ENCODE measurements around the gene ACAP2. TPM values are rescaled to one million over a fixed set of nuclear protein-coding genes. Genes with fewer than 3 reads are reported as not detected.
"Not testable (repeated sequence)": the region's sequence is repeated elsewhere in the genome, so short reads cannot be mapped to it uniquely, and the experiment has no call there.

Gene ACAP2
- total and polyA plus RNA-seq, 5 donors = 5.3 to 23.4 (median 21.0) TPM

GRCh38 chr3:195241592-195242355 is 201.0 kb downstream of the ACAP2 start:
- DNase-seq (peak in 2 of 3 donors; percentile 9 to 32), ATAC-seq (no peak)
- intact Hi-C loops (cut with DNase I) = no loop called here
- H3K27ac ChIP-seq (ENCODE audit: low read length) = no peak overlapping the region
- no peak overlapping the region for H3K4me3 ChIP-seq (ENCODE audit: low read length)
- peaks cover 16% of the 10 kb centered on the region for H3K4me1 ChIP-seq (ENCODE audit: control insufficient read depth, insufficient read depth, low read length)
- H3K27me3 ChIP-seq (ENCODE audit: control insufficient read depth, insufficient read depth) = no peaks in the 10 kb centered on the region
- 94% methylated on average over 12 of the region's 12 CpGs for WGBS
- no peaks in the 10 kb centered on the region for H3K9me3 ChIP-seq (ENCODE audit: control insufficient read depth, low read length)

- ATAC-seq = no peak
- peak in 2 of 3 donors; percentile 17 to 44 for DNase-seq
- H3K27me3 ChIP-seq (ENCODE audit: control insufficient read depth, insufficient read depth) = no peaks in the 10 kb centered on the region
- 85% methylated on average over 6 of the region's 6 CpGs for WGBS
- intact Hi-C loops (cut with DNase I) = no loop called here
- peaks cover 16% of the 10 kb centered on the region for H3K4me1 ChIP-seq (ENCODE audit: control insufficient read depth, insufficient read depth, low read length)
- H3K27ac ChIP-seq (ENCODE audit: low read length) = no peak overlapping the region
- no peak overlapping the region for H3K4me3 ChIP-seq (ENCODE audit: low read length)
- no peaks in the 10 kb centered on the region for H3K9me3 ChIP-seq (ENCODE audit: control insufficient read depth, low read length)
These were observed 201.9 kb downstream of the ACAP2 start for GRCh38 chr3:195240939-195241338.

- H3K9me3 ChIP-seq (ENCODE audit: control insufficient read depth, low read length) = no peaks in the 10 kb centered on the region
- peaks cover 16% of the 10 kb centered on the region for H3K4me1 ChIP-seq (ENCODE audit: control insufficient read depth, insufficient read depth, low read length)
- DNase-seq (peak; percentile 76 to 86 (median 82)), ATAC-seq (peak; percentile 64 to 69)
- 46% methylated on average over 15 of the region's 15 CpGs for WGBS
- no peak overlapping the region for H3K27ac ChIP-seq (ENCODE audit: low read length)
- intact Hi-C loops (cut with DNase I) = no loop called here
- no peaks in the 10 kb centered on the region for H3K27me3 ChIP-seq (ENCODE audit: control insufficient read depth, insufficient read depth)
- no peak overlapping the region for H3K4me3 ChIP-seq (ENCODE audit: low read length)
These were observed 202.6 kb downstream of the ACAP2 start for GRCh38 chr3:195240171-195240701.

GRCh38 chr3:195239121-195239520 is 203.7 kb downstream of the ACAP2 start:
- WGBS = 79% methylated on average over 3 of the region's 3 CpGs

GRCh38 chr3:195238586-195239118 is 204.2 kb downstream of the ACAP2 start:
- DNase-seq (peak in 2 of 3 donors; percentile 52 to 70), ATAC-seq (peak; percentile 70 to 78)
- intact Hi-C loops (cut with DNase I) = no loop called here
- Histone ChIP-seq H3K4me3 (ENCODE audit: low read length) (no peak overlapping the region), H3K27ac (ENCODE audit: low read length) (peak overlapping the region; percentile 44), H3K4me1 (ENCODE audit: control insufficient read depth, insufficient read depth, low read length) (peaks cover 15% of the 10 kb centered on the region), H3K27me3 (ENCODE audit: control insufficient read depth, insufficient read depth) (no peaks in the 10 kb centered on the region), H3K9me3 (ENCODE audit: control insufficient read depth, low read length) (no peaks in the 10 kb centered on the region)
- WGBS = 33% methylated on average over 10 of the region's 10 CpGs

More at GRCh38 chr3:195239121-195239520, 203.7 kb downstream of the ACAP2 start:
- intact Hi-C loops (cut with DNase I) = no loop called here
- Histone ChIP-seq H3K4me3 (ENCODE audit: low read length) (no peak overlapping the region), H3K4me1 (ENCODE audit: control insufficient read depth, insufficient read depth, low read length) (peaks cover 16% of the 10 kb centered on the region), H3K27ac (ENCODE audit: low read length) (no peak overlapping the region), H3K27me3 (ENCODE audit: control insufficient read depth, insufficient read depth) (no peaks in the 10 kb centered on the region), H3K9me3 (ENCODE audit: control insufficient read depth, low read length) (no peaks in the 10 kb centered on the region)
- DNase-seq = peak in 2 of 3 donors; percentile 25 to 38
- ATAC-seq = no peak

- no peak overlapping the region for H3K4me3 ChIP-seq (ENCODE audit: low read length)
- peak overlapping the region; percentile 44 for H3K27ac ChIP-seq (ENCODE audit: low read length)
- ATAC-seq (no peak), DNase-seq (peak in 2 of 3 donors; percentile 18 to 39)
- H3K27me3 ChIP-seq (ENCODE audit: control insufficient read depth, insufficient read depth) = no peaks in the 10 kb centered on the region
- intact Hi-C loops (cut with DNase I) = no loop called here
- peaks cover 15% of the 10 kb centered on the region for H3K4me1 ChIP-seq (ENCODE audit: control insufficient read depth, insufficient read depth, low read length)
- H3K9me3 ChIP-seq (ENCODE audit: control insufficient read depth, low read length) = no peaks in the 10 kb centered on the region
- WGBS = 92% methylated on average over 12 of the region's 12 CpGs
These were observed 204.7 kb downstream of the ACAP2 start for GRCh38 chr3:195238081-195238571.

GRCh38 chr3:195236801-195237570 is 205.8 kb downstream of the ACAP2 start:
- peak in 2 of 3 donors; percentile 6 to 36 for DNase-seq
- Histone ChIP-seq H3K9me3 (ENCODE audit: control insufficient read depth, low read length) (no peaks in the 10 kb centered on the region), H3K27ac (ENCODE audit: low read length) (no peak overlapping the region), H3K4me1 (ENCODE audit: control insufficient read depth, insufficient read depth, low read length) (peaks cover 15% of the 10 kb centered on the region), H3K4me3 (ENCODE audit: low read length) (no peak overlapping the region), H3K27me3 (ENCODE audit: control insufficient read depth, insufficient read depth) (no peaks in the 10 kb centered on the region)
- WGBS = 98% methylated on average over 10 of the region's 10 CpGs
- no peak for ATAC-seq
- intact Hi-C loops (cut with DNase I) = no loop called here

- intact Hi-C loops (cut with DNase I) = no loop called here
- no peak overlapping the region for H3K27ac ChIP-seq (ENCODE audit: low read length)
- DNase-seq (peak in 1 of 3 donors; percentile 25), ATAC-seq (no peak)
- H3K9me3 ChIP-seq (ENCODE audit: control insufficient read depth, low read length) = no peaks in the 10 kb centered on the region
- WGBS = 96% methylated on average over 5 of the region's 5 CpGs
- H3K4me3 ChIP-seq (ENCODE audit: low read length) = no peak overlapping the region
- peaks cover 15% of the 10 kb centered on the region for H3K4me1 ChIP-seq (ENCODE audit: control insufficient read depth, insufficient read depth, low read length)
- no peaks in the 10 kb centered on the region for H3K27me3 ChIP-seq (ENCODE audit: control insufficient read depth, insufficient read depth)
These were observed 206.6 kb downstream of the ACAP2 start for GRCh38 chr3:195236076-195236798.

- intact Hi-C loops (cut with DNase I) = no loop called here
- Histone ChIP-seq H3K4me1 (ENCODE audit: control insufficient read depth, insufficient read depth, low read length) (peaks cover 2% of the 10 kb centered on the region), H3K9me3 (ENCODE audit: control insufficient read depth, low read length) (no peaks in the 10 kb centered on the region), H3K4me3 (ENCODE audit: low read length) (no peak overlapping the region), H3K27me3 (ENCODE audit: control insufficient read depth, insufficient read depth) (no peaks in the 10 kb centered on the region), H3K27ac (ENCODE audit: low read length) (no peak overlapping the region)
- ATAC-seq (no peak), DNase-seq (no peak)
- WGBS = 99% methylated on average over 1 of the region's 1 CpG
These were observed 212.6 kb downstream of the ACAP2 start for GRCh38 chr3:195230244-195230643.

GRCh38 chr3:195228886-195229285 is 213.9 kb downstream of the ACAP2 start:
- peak in 1 of 3 donors; percentile 13 for DNase-seq
- WGBS = 95% methylated on average over 5 of the region's 5 CpGs
- H3K9me3 ChIP-seq (ENCODE audit: control insufficient read depth, low read length); H3K4me3 ChIP-seq (ENCODE audit: low read length); H3K4me1 ChIP-seq (ENCODE audit: control insufficient read depth, insufficient read depth, low read length); H3K27me3 ChIP-seq (ENCODE audit: control insufficient read depth, insufficient read depth); H3K27ac ChIP-seq (ENCODE audit: low read length); ATAC-seq; intact Hi-C loops (cut with DNase I): not testable (repeated sequence)
